ENCODE data around the gene WDCP. TPM values are rescaled to one million over a fixed set of nuclear protein-coding genes. Genes with fewer than 3 reads are reported as not detected.

WDCP gene, protein sequence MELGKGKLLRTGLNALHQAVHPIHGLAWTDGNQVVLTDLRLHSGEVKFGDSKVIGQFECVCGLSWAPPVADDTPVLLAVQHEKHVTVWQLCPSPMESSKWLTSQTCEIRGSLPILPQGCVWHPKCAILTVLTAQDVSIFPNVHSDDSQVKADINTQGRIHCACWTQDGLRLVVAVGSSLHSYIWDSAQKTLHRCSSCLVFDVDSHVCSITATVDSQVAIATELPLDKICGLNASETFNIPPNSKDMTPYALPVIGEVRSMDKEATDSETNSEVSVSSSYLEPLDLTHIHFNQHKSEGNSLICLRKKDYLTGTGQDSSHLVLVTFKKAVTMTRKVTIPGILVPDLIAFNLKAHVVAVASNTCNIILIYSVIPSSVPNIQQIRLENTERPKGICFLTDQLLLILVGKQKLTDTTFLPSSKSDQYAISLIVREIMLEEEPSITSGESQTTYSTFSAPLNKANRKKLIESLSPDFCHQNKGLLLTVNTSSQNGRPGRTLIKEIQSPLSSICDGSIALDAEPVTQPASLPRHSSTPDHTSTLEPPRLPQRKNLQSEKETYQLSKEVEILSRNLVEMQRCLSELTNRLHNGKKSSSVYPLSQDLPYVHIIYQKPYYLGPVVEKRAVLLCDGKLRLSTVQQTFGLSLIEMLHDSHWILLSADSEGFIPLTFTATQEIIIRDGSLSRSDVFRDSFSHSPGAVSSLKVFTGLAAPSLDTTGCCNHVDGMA
- total RNA-seq: 12.0 and 19.0 TPM in 2 replicates

DNA sequence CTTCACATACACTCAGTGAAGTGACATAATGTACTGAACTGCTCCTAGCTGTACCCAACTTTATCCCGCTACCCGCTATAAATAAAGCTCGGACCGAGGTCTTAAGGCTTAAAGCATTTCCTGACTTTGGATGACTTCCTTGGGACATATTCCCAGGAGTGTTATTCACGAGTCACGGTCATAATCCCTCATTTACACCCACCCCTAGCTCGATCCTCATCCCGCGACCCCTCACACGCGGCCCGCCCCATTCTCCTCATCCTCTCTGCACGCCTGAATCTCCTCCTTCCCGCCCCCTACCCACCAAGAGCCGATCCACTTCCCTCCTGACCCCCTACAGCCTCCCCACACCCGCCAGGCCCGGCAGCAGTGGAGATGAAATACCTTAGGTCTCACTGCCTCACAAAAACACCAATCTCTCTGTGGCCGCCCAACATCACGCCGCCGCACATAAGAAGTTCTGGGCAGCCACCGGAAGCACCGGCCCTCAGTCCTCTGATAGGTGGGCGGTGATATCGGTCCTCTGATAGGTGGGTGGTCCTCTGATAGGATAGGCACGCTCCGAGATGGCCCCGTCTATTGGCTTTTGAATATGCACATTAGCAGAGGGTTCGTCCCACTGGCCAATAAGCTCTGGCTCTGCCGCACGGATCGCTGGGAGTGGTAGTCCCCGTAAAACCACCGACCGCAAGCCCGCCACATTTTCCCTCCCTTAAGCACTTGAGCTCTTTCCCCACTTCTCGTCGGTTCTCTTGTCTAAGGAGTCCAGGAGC lies at the start of gene WDCP:
Gene WDCP, minus strand, starts transcription at position 462 of the 773 bp plus-strand sequence. CDS start 7,897 bp downstream, outside the sequence.

DNA sequence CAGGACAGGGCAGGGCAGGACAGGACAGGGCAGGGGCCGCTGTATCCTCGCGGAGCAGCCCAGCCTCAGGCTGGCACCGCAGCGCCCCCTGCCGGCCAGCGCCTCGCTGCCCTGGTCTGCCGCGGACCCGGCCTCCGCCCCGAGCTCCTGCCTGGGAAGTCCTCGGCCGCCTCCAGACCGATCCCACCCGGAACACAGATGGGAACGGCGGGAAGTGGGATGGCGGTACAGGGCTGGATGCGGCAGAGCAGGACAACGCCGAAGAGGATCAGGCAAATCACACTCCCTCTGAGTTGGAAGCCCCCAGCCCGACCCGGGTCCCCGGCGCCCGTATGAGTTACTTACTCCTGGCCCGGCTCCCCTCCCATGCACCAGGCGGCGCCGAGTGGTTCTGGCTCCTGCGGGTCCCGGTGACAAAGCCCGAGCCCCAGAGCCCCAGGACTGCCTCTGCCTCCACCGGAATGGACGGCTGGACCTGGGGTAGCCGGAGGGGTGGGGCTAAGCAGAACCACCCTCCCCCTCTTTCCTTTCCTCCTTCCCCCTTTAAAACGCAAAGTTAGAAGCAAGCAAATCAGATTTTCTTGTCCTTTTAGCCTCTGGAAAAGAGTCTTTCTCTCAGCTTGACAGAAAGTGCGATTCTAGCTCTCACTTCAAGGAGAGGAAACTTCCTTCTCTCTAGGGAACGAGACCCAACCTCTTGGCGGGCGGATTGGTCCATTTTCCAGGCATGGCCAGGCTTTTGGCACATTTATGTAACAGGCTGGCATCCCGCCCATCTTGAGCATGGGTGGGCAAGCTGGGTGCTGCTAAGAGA lies 37.4 kb upstream of the WDCP start, which contains the start of gene TP53I3:
Gene TP53I3, minus strand, starts transcription at position 449 of the 814 bp plus-strand sequence. CDS start 508 bp downstream, outside the sequence.

DNA sequence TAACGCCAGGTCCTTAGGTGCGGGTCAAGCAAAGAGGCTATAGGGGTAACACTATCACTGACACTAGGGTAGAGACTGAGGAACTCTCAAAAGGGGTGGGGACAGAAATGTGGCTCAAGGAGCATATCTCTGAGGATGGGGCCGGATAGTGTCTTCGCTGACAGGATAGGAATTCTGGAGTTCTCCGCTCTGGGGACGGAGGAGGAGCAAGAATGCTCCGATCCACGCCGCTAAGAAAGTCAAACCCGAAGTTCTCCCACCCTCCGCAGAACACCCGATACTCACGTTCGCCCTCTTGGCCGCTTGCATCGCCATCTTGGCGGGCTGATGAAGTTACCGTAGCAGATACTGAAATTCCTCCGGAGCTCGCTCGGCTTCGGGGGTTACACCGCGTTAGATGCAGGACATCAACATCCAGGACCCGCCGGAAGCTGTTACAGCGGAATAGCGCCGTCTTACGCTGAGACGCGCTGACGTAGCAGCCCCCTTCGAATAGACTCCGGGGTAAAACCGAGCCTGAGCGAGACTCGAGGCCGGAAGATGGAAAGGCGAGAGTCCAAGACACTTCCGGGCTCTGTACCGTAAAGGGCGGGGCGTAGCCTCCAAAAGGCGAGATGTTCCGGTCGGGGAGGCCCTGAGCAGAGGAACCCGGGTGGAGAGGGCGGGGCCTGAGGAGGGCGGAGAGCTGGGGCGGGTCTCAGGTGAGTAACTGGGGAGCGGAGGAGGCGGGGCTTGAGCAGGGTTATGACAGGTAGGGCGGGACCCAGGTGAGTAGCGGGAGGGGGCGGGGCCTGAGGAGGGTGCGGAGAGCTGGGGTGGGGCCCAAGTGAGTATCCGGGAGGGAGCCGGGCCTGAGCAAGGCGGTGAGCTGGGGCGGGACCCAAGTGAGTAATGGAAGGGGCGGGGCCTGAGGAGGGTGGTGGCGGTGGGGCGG lies 29.0 kb upstream of the WDCP start, which contains the start of gene SF3B6:
Gene SF3B6, minus strand, starts transcription at position 412 of the 934 bp plus-strand sequence. Its CDS starts 97 bp downstream, at position 315.

DNA sequence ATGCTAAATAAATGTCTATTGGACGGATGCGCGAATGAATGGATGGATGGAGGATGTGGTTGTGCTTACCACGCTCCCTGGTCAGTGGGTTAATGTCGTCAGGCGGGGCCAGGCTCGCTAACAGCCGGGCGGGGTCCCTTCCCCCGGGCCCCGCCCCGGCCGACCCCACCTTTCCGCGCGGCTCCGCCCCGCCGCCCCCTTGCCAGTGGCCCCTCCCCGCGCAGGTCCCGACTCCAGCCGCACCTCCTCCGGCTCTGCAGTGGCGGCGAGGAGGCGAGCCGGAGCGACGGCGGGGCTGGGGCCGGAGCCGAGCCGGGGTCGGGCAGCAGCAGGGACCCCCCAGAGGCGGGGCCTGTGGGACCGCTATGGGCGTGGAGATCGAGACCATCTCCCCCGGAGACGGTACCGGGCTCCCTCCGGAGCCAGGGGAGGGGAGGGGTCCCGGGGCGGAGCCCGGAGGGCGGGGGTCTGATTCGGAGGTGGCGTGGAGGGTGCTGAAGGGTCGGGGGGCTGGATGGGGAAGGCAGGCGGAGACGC lies 2.4 kb upstream of the WDCP start, which contains the start of gene FKBP1B:
Gene FKBP1B, plus strand, starts transcription at position 257 of the 537 bp plus-strand sequence. Its CDS starts 109 bp downstream, at position 366.

DNA sequence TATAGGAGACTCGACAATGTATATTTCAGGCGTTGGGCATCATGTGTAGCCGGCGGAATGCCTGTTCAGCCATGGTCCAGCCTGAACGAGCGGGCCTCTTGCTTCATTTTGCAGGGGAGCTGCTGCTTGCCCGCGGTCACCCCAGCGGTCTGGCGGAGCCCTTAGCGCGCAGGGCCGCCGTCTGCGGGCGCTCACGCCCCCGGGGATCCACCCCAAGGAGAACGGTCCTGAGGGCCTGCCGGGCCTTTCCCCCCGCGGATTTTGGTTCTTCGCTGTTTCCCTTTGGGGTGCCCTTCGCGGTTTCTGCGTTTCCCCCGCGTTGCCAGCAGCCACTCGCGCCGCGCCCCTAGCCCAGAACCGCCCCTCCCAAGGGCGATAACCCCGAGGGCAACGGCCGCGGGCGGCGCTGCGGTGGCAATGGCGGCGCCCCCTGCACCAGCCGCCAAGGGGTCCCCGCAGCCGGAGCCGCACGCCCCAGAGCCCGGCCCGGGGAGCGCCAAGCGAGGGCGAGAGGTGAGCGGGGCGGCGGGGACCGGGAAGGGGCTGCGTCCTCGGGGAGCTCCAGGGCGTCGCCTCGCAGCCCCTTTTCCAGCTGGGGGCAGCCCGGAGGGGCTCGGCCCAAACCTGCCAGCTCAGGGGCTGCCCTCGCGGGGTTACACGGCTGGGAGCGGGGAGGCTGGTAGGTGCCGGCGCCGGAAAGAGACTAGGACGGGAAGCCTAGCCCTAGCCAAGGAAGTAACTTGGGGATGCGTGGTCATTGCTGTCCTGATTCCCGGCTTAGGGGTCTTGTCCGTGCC lies 37.3 kb downstream of the WDCP start, which contains the start of gene MFSD2B:
Gene MFSD2B, plus strand, starts transcription at position 406 of the 797 bp plus-strand sequence. Its CDS starts 12 bp downstream, at position 418.

Other genes starting within 250 kb of the WDCP start
- gene ATAD2B, start 120.3 kb downstream of the WDCP start, total RNA-seq: 10.1 and 13.7 TPM in 2 replicates
- 9.4 and 9.9 TPM in 2 replicates for gene UBXN2A, start 106.9 kb downstream of the WDCP start, total RNA-seq
- gene MFSD2B, start 37.3 kb downstream of the WDCP start, total RNA-seq: under 0.01 and 0.61 TPM in 2 replicates
- gene FKBP1B, start 2.4 kb upstream of the WDCP start, total RNA-seq: 22.0 and 23.1 TPM in 2 replicates
- gene SF3B6, start 28.9 kb upstream of the WDCP start, total RNA-seq: 226 and 244 TPM in 2 replicates
- 83.1 and 94.5 TPM in 2 replicates for gene TP53I3, start 37.4 kb upstream of the WDCP start, total RNA-seq
- gene PFN4, start 75.9 kb upstream of the WDCP start, total RNA-seq: 0.30 TPM in 1 of 2 replicates, not detected in the other
- gene FAM228B, start 76.1 kb upstream of the WDCP start, total RNA-seq: 3.6 and 5.2 TPM in 2 replicates
- gene FAM228A, start 127.7 kb upstream of the WDCP start, total RNA-seq: not detected in 2 replicates

Data from epithelial cell of umbilical artery (primary cell).